Mesothelial cell of epicardium (in vitro differentiated cells): Measurements from ENCODE around the gene POLN. TPM values are rescaled to one million over a fixed set of nuclear protein-coding genes. Genes with fewer than 3 reads are reported as not detected.

Experiments used
- DNase-seq, 2 experiments: peaks; one replicate each; pipeline ENCODE4 v3.0.0; 2021; ENCODE audit warnings: low spot score in 2 of 2; ENCODE audit not compliant: unreplicated experiment in 2 of 2
- H3K27ac Mint-ChIP-seq: 2 replicates; pipeline ENCODE4 v1.8.0; 2021; ENCODE audit warnings: mixed read lengths
- H3K27me3 Mint-ChIP-seq: 2 replicates; pipeline ENCODE4 v1.8.0; 2021; ENCODE audit warnings: low read depth, mixed read lengths
- H3K36me3 Mint-ChIP-seq: 2 replicates; pipeline ENCODE4 v1.8.0; 2021; ENCODE audit warnings: mixed read lengths
- H3K4me1 Mint-ChIP-seq: 2 replicates; pipeline ENCODE4 v1.8.0; 2021; ENCODE audit warnings: mixed read lengths
- H3K4me3 Mint-ChIP-seq: 2 replicates; pipeline ENCODE4 v1.8.0; 2021; ENCODE audit warnings: mild to moderate bottlenecking, moderate library complexity, mixed read lengths
- H3K9me3 Mint-ChIP-seq: 2 replicates; pipeline ENCODE4 v1.8.0; 2021; ENCODE audit warnings: mixed read lengths
- CTCF ChIP-seq: fragments of 200-600 bp; sonication (generic); IDR thresholded peaks from one replicate; pipeline ENCODE4 v1.5.0; 2021; ENCODE audit warnings: antibody characterized with exemption; ENCODE audit not compliant: unreplicated experiment
- total RNA-seq: library from RNA; stranded (reverse); gene quantifications from 3 replicates; pipeline ENCODE4 v1.2.1, GENCODE V29; 2021

The POLN gene
- total RNA-seq, 1 donor from 2014 or later, result 5.8 TPM

- Mint-ChIP-seq H3K27me3 (peaks cover 23% of the 10 kb centered on the region), H3K27ac (no peak overlapping the region), H3K9me3 (no peaks in the 10 kb centered on the region), H3K36me3 (no peaks in the 10 kb centered on the region), H3K4me1 (peaks cover 2% of the 10 kb centered on the region), H3K4me3 (no peak overlapping the region)
- TF ChIP-seq CTCF, result no peak
- DNase-seq, result no peak
Measured at GRCh38 chr4:2047031-2047660, 194.8 kb downstream of the POLN start.

- H3K27me3 Mint-ChIP-seq, result peaks cover 21% of the 10 kb centered on the region
- DNase-seq, result no peak
- no peaks in the 10 kb centered on the region for H3K36me3 Mint-ChIP-seq
- no peak overlapping the region for H3K4me3 Mint-ChIP-seq
- no peak overlapping the region for H3K27ac Mint-ChIP-seq
- H3K9me3 Mint-ChIP-seq, result no peaks in the 10 kb centered on the region
- H3K4me1 Mint-ChIP-seq, result peaks cover 2% of the 10 kb centered on the region
- no peak for TF ChIP-seq CTCF
Measured at GRCh38 chr4:2046031-2046961, 195.6 kb downstream of the POLN start.

GRCh38 chr4:2045518-2045951 lies 196.4 kb downstream of the POLN start:
- H3K4me3 Mint-ChIP-seq, result no peak overlapping the region
- no peak for DNase-seq
- no peaks in the 10 kb centered on the region for H3K36me3 Mint-ChIP-seq
- TF ChIP-seq CTCF, result no peak
- H3K9me3 Mint-ChIP-seq, result no peaks in the 10 kb centered on the region
- H3K4me1 Mint-ChIP-seq, result peaks cover 2% of the 10 kb centered on the region
- H3K27ac Mint-ChIP-seq, result no peak overlapping the region
- peaks cover 13% of the 10 kb centered on the region for H3K27me3 Mint-ChIP-seq

GRCh38 chr4:2044542-2045517 lies 197.1 kb downstream of the POLN start:
- H3K36me3 Mint-ChIP-seq, result no peaks in the 10 kb centered on the region
- no peak for DNase-seq
- peaks cover 13% of the 10 kb centered on the region for H3K27me3 Mint-ChIP-seq
- H3K4me3 Mint-ChIP-seq, result no peak overlapping the region
- H3K27ac Mint-ChIP-seq, result no peak overlapping the region
- peaks cover 3% of the 10 kb centered on the region for H3K4me1 Mint-ChIP-seq
- TF ChIP-seq CTCF, result no peak
- no peaks in the 10 kb centered on the region for H3K9me3 Mint-ChIP-seq

- no peak for TF ChIP-seq CTCF
- no peaks in the 10 kb centered on the region for H3K36me3 Mint-ChIP-seq
- no peak overlapping the region for H3K27ac Mint-ChIP-seq
- no peak for DNase-seq
- H3K4me1 Mint-ChIP-seq, result peaks cover 4% of the 10 kb centered on the region
- no peaks in the 10 kb centered on the region for H3K9me3 Mint-ChIP-seq
- peaks cover 20% of the 10 kb centered on the region for H3K27me3 Mint-ChIP-seq
- peak overlapping the region; percentile 10 for H3K4me3 Mint-ChIP-seq
Measured at GRCh38 chr4:2044119-2044485, 197.8 kb downstream of the POLN start.
